Fibroblast of pulmonary artery (primary cell): ENCODE results near the gene ACTL6B.

Experiments
- DNase-seq: peaks from one replicate; pipeline ENCODE4 v3.0.0-alpha.2; 2010; ENCODE audit warnings: low read depth
- H3K4me3 ChIP-seq: replicated peaks from 2 replicates; pipeline ENCODE4 v1.5.1; 2011; ENCODE audit warnings: low read depth, mild to moderate bottlenecking, control low read depth, low read length, moderate library complexity
- CTCF ChIP-seq: IDR thresholded peaks from 2 replicates; pipeline ENCODE4 v1.5.1; 2011; ENCODE audit warnings: mild to moderate bottlenecking, control low read depth, low read length, inconsistent platforms; ENCODE audit errors: missing control alignments

Gene ACTL6B

GRCh38 chr7:100620804-100621203, 35.4 kb downstream of the ACTL6B start:
- DNase-seq, result no peak
- no peak for TF ChIP-seq CTCF
- H3K4me3 ChIP-seq, result no peak overlapping the region

GRCh38 chr7:100620239-100620638, 36.0 kb downstream of the ACTL6B start:
- TF ChIP-seq CTCF, result no peak
- H3K4me3 ChIP-seq, result no peak overlapping the region
- DNase-seq, result no peak

GRCh38 chr7:100614308-100614861, 41.9 kb downstream of the ACTL6B start:
- no peak overlapping the region for H3K4me3 ChIP-seq
- DNase-seq, result no peak
- TF ChIP-seq CTCF, result no peak

- no peak for DNase-seq
- no peak for TF ChIP-seq CTCF
- peak overlapping the region; percentile 76 for H3K4me3 ChIP-seq
Measured at GRCh38 chr7:100613412-100614175, 42.7 kb downstream of the ACTL6B start.

GRCh38 chr7:100612730-100613390, 43.4 kb downstream of the ACTL6B start:
- DNase-seq, result no peak
- H3K4me3 ChIP-seq, result peak overlapping the region; percentile 76
- peak; percentile 13 for TF ChIP-seq CTCF

GRCh38 chr7:100611983-100612729, 44.1 kb downstream of the ACTL6B start, which contains the start of gene MOSPD3:
MOSPD3 (plus strand) TSS chr7:100612540; CDS start chr7:100612792, 252 bp downstream.
- TF ChIP-seq CTCF, result no peak
- peak within 1 kb of the TSS; percentile 76 for H3K4me3 ChIP-seq
- DNase-seq, result peak; percentile 100
